ENCODE results near the gene TTC3.

The TTC3 gene

DNA sequence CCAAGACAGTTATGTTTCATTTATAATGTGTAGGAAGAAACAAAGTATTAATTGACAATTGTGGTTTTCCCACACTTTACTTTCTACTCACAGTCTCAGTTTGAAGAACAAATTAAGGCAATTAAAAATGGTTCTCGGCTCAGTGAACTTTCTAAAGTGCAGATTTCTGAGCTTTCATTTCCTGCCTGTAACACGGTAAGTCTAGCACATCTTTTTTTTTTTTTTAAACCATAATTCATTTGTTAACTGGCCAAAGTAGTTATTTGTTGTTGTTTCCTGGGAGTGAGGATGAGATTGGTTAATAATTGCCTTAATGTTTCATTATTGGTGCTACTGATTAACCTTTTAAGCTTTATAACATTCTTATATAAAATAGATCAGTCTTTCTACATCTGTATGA lies 119.0 kb downstream of the TTC3 start:
- TF ChIP-seq, protein P1, sequence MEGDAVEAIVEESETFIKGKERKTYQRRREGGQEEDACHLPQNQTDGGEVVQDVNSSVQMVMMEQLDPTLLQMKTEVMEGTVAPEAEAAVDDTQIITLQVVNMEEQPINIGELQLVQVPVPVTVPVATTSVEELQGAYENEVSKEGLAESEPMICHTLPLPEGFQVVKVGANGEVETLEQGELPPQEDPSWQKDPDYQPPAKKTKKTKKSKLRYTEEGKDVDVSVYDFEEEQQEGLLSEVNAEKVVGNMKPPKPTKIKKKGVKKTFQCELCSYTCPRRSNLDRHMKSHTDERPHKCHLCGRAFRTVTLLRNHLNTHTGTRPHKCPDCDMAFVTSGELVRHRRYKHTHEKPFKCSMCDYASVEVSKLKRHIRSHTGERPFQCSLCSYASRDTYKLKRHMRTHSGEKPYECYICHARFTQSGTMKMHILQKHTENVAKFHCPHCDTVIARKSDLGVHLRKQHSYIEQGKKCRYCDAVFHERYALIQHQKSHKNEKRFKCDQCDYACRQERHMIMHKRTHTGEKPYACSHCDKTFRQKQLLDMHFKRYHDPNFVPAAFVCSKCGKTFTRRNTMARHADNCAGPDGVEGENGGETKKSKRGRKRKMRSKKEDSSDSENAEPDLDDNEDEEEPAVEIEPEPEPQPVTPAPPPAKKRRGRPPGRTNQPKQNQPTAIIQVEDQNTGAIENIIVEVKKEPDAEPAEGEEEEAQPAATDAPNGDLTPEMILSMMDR (IDR thresholded peaks at IDR 0.05; ENCODE audit: insufficient read depth, low read depth, low read length, missing control alignments): no peak
- no peak for DNase-seq (ENCODE audit: low read depth)
- H3K4me3 ChIP-seq (ENCODE audit: low read length): no peak overlapping the region

- TF ChIP-seq, protein P1 (IDR thresholded peaks at IDR 0.05; ENCODE audit: insufficient read depth, low read depth, low read length, missing control alignments): no peak
- DNase-seq (ENCODE audit: low read depth): no peak
- H3K4me3 ChIP-seq (ENCODE audit: low read length): no peak overlapping the region
Observed at GRCh38 chr21:37193006-37193405, 120.0 kb downstream of the TTC3 start.

DNA sequence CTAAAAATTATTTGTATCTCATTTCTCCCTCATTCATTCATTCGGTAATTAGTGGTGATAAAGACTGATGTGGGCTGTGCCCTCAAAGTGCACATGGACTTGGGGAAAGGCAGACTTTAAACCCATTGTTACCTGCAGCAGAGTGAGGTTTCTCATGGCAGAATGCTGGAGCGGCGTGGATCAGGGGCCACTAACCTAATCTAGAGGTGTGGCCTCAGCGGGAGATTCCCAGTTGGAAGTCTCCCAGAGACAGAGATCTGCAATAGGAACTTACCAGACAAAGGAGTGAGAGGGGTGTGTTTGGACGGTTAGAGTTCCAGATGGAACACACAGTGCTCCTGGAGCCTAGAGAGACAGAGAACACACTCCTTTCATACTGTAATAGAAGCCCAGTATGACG lies 120.6 kb downstream of the TTC3 start:
- no peak for DNase-seq (ENCODE audit: low read depth)
- no peak overlapping the region for H3K4me3 ChIP-seq (ENCODE audit: low read length)
- TF ChIP-seq, protein P1 (IDR thresholded peaks at IDR 0.05; ENCODE audit: insufficient read depth, low read depth, low read length, missing control alignments): no peak

DNA sequence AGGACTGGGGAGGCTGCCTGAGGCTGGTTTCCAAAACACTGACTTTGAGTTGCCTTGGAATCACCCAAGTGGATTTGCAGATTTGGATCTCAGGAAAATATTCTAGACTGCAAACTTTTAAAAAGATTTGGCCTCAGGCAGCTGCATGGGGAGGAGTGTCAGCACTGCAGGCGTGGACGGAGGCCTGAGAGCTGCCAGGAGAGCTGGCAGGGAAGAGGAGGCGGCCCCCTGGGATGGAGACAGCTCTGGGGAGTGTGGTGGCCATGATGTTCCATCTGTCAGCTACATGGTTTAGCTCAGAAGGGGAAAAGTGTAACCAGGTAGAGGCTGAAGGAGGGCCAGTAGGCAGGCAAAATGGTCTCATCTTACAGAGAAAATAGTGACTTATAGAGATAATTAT lies 122.0 kb downstream of the TTC3 start:
- TF ChIP-seq, protein P1 (IDR thresholded peaks at IDR 0.05; ENCODE audit: insufficient read depth, low read depth, low read length, missing control alignments): no peak
- no peak for DNase-seq (ENCODE audit: low read depth)
- H3K4me3 ChIP-seq (ENCODE audit: low read length): no peak overlapping the region

GRCh38 chr21:37195610-37196009 lies 122.6 kb downstream of the TTC3 start:
- no peak overlapping the region for H3K4me3 ChIP-seq (ENCODE audit: low read length)
- TF ChIP-seq, protein P1 (IDR thresholded peaks at IDR 0.05; ENCODE audit: insufficient read depth, low read depth, low read length, missing control alignments): no peak
- no peak for DNase-seq (ENCODE audit: low read depth)

DNA sequence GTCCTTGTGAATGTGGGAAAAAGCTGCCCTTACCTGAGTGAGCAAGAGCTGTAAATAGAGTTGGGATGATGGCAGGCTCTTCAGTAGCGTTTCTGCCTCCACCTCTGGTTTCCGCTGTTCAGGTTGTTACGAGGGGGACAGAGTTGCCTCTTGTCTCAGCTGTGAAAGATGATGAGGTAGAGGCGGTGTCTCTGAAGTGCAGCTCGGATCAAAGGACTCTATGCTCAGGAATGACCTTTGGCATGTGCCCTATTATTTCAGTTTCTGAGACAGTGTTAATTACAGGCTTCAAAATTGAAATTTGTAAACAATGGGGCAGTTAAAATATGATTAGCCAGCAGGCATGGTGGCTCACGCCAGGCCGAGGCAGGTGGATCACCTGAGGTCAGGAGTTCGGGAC lies 123.8 kb downstream of the TTC3 start:
- DNase-seq (ENCODE audit: low read depth): no peak
- H3K4me3 ChIP-seq (ENCODE audit: low read length): no peak overlapping the region
- TF ChIP-seq, protein P1 (IDR thresholded peaks at IDR 0.05; ENCODE audit: insufficient read depth, low read depth, low read length, missing control alignments): no peak

DNA sequence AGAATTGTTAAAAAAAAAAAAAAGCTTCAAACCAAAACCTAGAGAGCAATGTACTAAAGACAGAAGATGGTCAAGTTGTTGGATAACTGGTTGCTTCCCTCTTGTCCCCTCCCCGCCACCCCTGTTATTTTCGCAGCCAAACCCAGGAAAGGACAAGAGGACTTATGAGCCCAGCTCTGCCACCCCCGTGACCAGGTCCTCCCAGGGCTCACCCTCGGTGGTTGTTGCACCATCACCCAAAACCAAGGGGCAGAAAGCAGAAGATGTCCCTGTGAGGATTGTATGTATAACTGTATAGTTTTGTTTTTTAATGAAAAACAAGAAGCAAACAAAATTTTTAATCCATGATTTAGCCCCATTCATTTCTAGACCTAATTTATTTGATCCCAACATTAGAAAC lies 124.7 kb downstream of the TTC3 start:
- H3K4me3 ChIP-seq (ENCODE audit: low read length): no peak overlapping the region
- TF ChIP-seq, protein P1 (IDR thresholded peaks at IDR 0.05; ENCODE audit: insufficient read depth, low read depth, low read length, missing control alignments): no peak
- DNase-seq (ENCODE audit: low read depth): no peak

All from epithelial cell of esophagus (primary cell).